WTC11 (cell line): ENCODE results near the gene PTH1R.

Experiments used
- E2F5 ChIP-seq: sonication (generic); formaldehyde crosslinking; IDR thresholded peaks from 2 replicates; pipeline ENCODE4 v1.8.1; 2022; ENCODE audit warnings: mild to moderate bottlenecking, moderate library complexity, missing genetic modification reagents
- ELF4 ChIP-seq: sonication (generic); formaldehyde crosslinking; IDR thresholded peaks from 2 replicates; pipeline ENCODE4 v1.8.1; 2022; ENCODE audit warnings: low read depth, mild to moderate bottlenecking, moderate library complexity, missing genetic modification reagents
- IRF2 ChIP-seq: sonication (generic); formaldehyde crosslinking; IDR thresholded peaks from 2 replicates; pipeline ENCODE4 v1.8.0; 2022; ENCODE audit warnings: low read depth, missing genetic modification reagents, borderline replicate concordance
- NR1H2 ChIP-seq: sonication (generic); formaldehyde crosslinking; IDR thresholded peaks from 2 replicates; pipeline ENCODE4 v1.9.0; 2021; ENCODE audit warnings: mild to moderate bottlenecking, moderate library complexity, missing genetic modification reagents
- TEAD4 ChIP-seq: sonication (generic); formaldehyde crosslinking; IDR thresholded peaks from 2 replicates; pipeline ENCODE4 v1.8.0; 2022; ENCODE audit warnings: mild to moderate bottlenecking, missing genetic modification reagents
- ZBTB21 ChIP-seq: sonication (generic); formaldehyde crosslinking; IDR thresholded peaks from 2 replicates; pipeline ENCODE4 v1.8.1; 2023; ENCODE audit warnings: mild to moderate bottlenecking, missing genetic modification reagents, borderline replicate concordance
- ZNF121 ChIP-seq: sonication (generic); formaldehyde crosslinking; IDR thresholded peaks from 2 replicates; pipeline ENCODE4 v1.8.0; 2023; ENCODE audit warnings: missing genetic modification reagents
- ZNF232 ChIP-seq: sonication (generic); formaldehyde crosslinking; IDR thresholded peaks from 2 replicates; pipeline ENCODE4 v1.8.0; 2022; ENCODE audit warnings: mild to moderate bottlenecking, missing genetic modification reagents
- TF ChIP-seq, protein P1 (sequence below): fragments of 200-600 bp; IDR thresholded peaks from 2 replicates; pipeline ENCODE4 v1.8.0; 2022; ENCODE audit warnings: antibody characterized with exemption
- TF ChIP-seq, protein P2 (sequence below): sonication (generic); formaldehyde crosslinking; IDR thresholded peaks from 2 replicates; pipeline ENCODE4 v1.8.1; 2023; ENCODE audit warnings: mild to moderate bottlenecking, missing genetic modification reagents, moderate library complexity

- TF ChIP-seq, protein P1, sequence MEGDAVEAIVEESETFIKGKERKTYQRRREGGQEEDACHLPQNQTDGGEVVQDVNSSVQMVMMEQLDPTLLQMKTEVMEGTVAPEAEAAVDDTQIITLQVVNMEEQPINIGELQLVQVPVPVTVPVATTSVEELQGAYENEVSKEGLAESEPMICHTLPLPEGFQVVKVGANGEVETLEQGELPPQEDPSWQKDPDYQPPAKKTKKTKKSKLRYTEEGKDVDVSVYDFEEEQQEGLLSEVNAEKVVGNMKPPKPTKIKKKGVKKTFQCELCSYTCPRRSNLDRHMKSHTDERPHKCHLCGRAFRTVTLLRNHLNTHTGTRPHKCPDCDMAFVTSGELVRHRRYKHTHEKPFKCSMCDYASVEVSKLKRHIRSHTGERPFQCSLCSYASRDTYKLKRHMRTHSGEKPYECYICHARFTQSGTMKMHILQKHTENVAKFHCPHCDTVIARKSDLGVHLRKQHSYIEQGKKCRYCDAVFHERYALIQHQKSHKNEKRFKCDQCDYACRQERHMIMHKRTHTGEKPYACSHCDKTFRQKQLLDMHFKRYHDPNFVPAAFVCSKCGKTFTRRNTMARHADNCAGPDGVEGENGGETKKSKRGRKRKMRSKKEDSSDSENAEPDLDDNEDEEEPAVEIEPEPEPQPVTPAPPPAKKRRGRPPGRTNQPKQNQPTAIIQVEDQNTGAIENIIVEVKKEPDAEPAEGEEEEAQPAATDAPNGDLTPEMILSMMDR = no peak
- TF ChIP-seq ZNF232 (CRISPR knock-in tag) (no peak), ZNF121 (CRISPR knock-in tag) (no peak), ZBTB21 (no peak), E2F5 (CRISPR knock-in tag) (no peak), NR1H2 (CRISPR knock-in tag) (no peak), IRF2 (CRISPR knock-in tag) (no peak), TEAD4 (CRISPR knock-in tag) (no peak), ELF4 (CRISPR knock-in tag) (no peak)
- TF ChIP-seq, protein P2, sequence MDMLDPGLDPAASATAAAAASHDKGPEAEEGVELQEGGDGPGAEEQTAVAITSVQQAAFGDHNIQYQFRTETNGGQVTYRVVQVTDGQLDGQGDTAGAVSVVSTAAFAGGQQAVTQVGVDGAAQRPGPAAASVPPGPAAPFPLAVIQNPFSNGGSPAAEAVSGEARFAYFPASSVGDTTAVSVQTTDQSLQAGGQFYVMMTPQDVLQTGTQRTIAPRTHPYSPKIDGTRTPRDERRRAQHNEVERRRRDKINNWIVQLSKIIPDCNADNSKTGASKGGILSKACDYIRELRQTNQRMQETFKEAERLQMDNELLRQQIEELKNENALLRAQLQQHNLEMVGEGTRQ (CRISPR knock-in tag) = no peak
These were observed 8.1 kb upstream of the PTH1R start for GRCh38 chr3:46869440-46869839.
